GM23338 (cell line): ENCODE data around the gene HMG20B.

Experiments used
- CREB1 ChIP-seq: fragments of 250-450 bp; sonication (Bioruptor Pico); IDR thresholded peaks from 2 replicates; pipeline ENCODE4 v1.5.0; 2020; ENCODE audit warnings: low read depth, mild to moderate bottlenecking, moderate library complexity
- CTCF ChIP-seq, 2 experiments: fragments of 200-600 bp in 1 of 2; sonication (generic) in 1 of 2; conservative IDR thresholded peaks; 2 replicates each; pipeline versions ENCODE4 v1.5.1 to v1.6.1; 2016 to 2017; ENCODE audit warnings: antibody characterized with exemption in 2 of 2, low read depth in 2 of 2, mild to moderate bottlenecking in 2 of 2, moderate library complexity in 1 of 2
- EZH2 ChIP-seq: fragments of 200-600 bp; sonication (generic); IDR thresholded peaks from one replicate; pipeline ENCODE4 v1.8.0; 2017; ENCODE audit warnings: antibody characterized with exemption, mild to moderate bottlenecking, low read depth; ENCODE audit not compliant: unreplicated experiment
- JUNB ChIP-seq: IDR thresholded peaks from one replicate; pipeline ENCODE4 v1.6.1; 2016; ENCODE audit warnings: antibody characterized with exemption; ENCODE audit not compliant: unreplicated experiment
- NANOG ChIP-seq: IDR thresholded peaks from 2 replicates; pipeline ENCODE4 v1.6.1; 2016; ENCODE audit warnings: antibody characterized with exemption, borderline replicate concordance
- POLR2AphosphoS5 ChIP-seq: IDR thresholded peaks from 2 replicates; pipeline ENCODE4 v1.6.1; 2016; ENCODE audit warnings: antibody characterized with exemption, low read depth
- REST ChIP-seq: IDR thresholded peaks from one replicate; pipeline ENCODE4 v1.6.1; 2018; ENCODE audit warnings: antibody characterized with exemption; ENCODE audit not compliant: unreplicated experiment
- STAT1 ChIP-seq: IDR thresholded peaks from one replicate; pipeline ENCODE4 v1.6.1; 2016; ENCODE audit warnings: antibody characterized with exemption; ENCODE audit not compliant: unreplicated experiment

- no peak for TF ChIP-seq CTCF (conservative IDR thresholded peaks at IDR 0.05; ENCODE audit: low read depth in 2 of 2)
- no peak for TF ChIP-seq POLR2AphosphoS5
- TF ChIP-seq REST: no peak
- no peak for TF ChIP-seq NANOG
- no peak for TF ChIP-seq EZH2
- no peak for TF ChIP-seq STAT1
- TF ChIP-seq CREB1: no peak
- no peak for TF ChIP-seq JUNB
These were observed 34.0 kb downstream of the HMG20B start, which contains the start of gene TBXA2R for GRCh38 chr19:3606690-3607289.
